GM12878 (cell line): Measurements from ENCODE around the gene SMARCD3. TPM values are rescaled to one million over a fixed set of nuclear protein-coding genes. Genes with fewer than 3 reads are reported as not detected.

Source experiments
- ATAC-seq: fragments of 200-7000 bp; cut with Tn5 transposase; 3 replicates; pipeline ENCODE4 v1.9.1; 2020; ENCODE audit warnings: mild to moderate bottlenecking, moderate library complexity
- BruUV-seq: library from RNA; stranded (reverse); fragments of 400-500 nt; replicated peaks from 2 replicates; lab custom pipeline; 2021; lab: Mats Ljungman, UMichigan
- CTCF ChIA-PET: fragments of 300-600 bp; sonication (Branson Sonifier 250); formaldehyde crosslinking; extraction: SDS; loops from one replicate; lab custom pipeline; 2021; ENCODE audit warnings: inconsistent platforms; lab: Yijun Ruan, JAX
- POLR2A ChIA-PET: fragments of 350-600 bp; formaldehyde crosslinking; extraction: SDS; loops from one replicate; lab custom pipeline; 2021; ENCODE audit warnings: inconsistent platforms; lab: Charles Lee
- RAD21 ChIA-PET: fragments of 300-600 bp; sonication (Branson Sonifier 250); formaldehyde crosslinking; loops from one replicate; lab custom pipeline; 2023; ENCODE audit warnings: antibody characterized with exemption; ENCODE audit not compliant: unreplicated experiment; lab: Charles Lee
- SMC1A ChIA-PET: fragments of 300-600 bp; sonication (Branson Sonifier 250); formaldehyde crosslinking; loops from one replicate; lab custom pipeline; 2023; ENCODE audit not compliant: unreplicated experiment, uncharacterized antibody; lab: Charles Lee
- DNase-seq: peaks from one replicate; pipeline ENCODE4 v3.0.0-alpha.2; 2011; ENCODE audit warnings: low read depth, low spot score
- FAIRE-seq: peaks from 3 replicates; lab custom pipeline; 2011; peaks lifted over from hg19 to GRCh38; lab: Jason Lieb, UNC
- H2AFZ ChIP-seq: 2 replicates; pipeline ENCODE4 v1.6.0; 2011; ENCODE audit warnings: low read depth, low read length, control low read depth; ENCODE audit not compliant: control insufficient read depth
- H3K27ac ChIP-seq: 2 replicates; pipeline ENCODE4 v1.5.1; 2011; ENCODE audit warnings: control low read depth; ENCODE audit not compliant: control insufficient read depth, insufficient read depth
- H3K27me3 ChIP-seq, 2 experiments: replicated peaks in 1 of 2; 2 replicates each; pipeline versions ENCODE4 v1.6.0 to v1.6.1; 2011; ENCODE audit warnings: low read length in 1 of 2; ENCODE audit not compliant: control insufficient read depth in 2 of 2, insufficient read depth in 2 of 2
- H3K36me3 ChIP-seq, 2 experiments: 2 replicates each; pipeline ENCODE4 v1.5.1; 2011; ENCODE audit warnings: low read length in 1 of 2; ENCODE audit not compliant: control insufficient read depth in 2 of 2, insufficient read depth in 2 of 2
- H3K4me1 ChIP-seq: 2 replicates; pipeline ENCODE4 v1.6.1; 2011; ENCODE audit warnings: mild to moderate bottlenecking, low read length, moderate library complexity, mixed read lengths; ENCODE audit not compliant: control insufficient read depth, insufficient read depth
- H3K4me2 ChIP-seq: 2 replicates; pipeline ENCODE4 v1.6.0; 2011; ENCODE audit warnings: control low read depth; ENCODE audit not compliant: control insufficient read depth, insufficient read depth
- H3K4me3 ChIP-seq: fragments of 200-600 bp; sonication (generic); 2 replicates; pipeline ENCODE4 v1.5.1; 2016
- H3K79me2 ChIP-seq: 2 replicates; pipeline ENCODE4 v1.6.0; 2011; ENCODE audit warnings: low read length; ENCODE audit not compliant: control insufficient read depth, insufficient read depth
- H3K9ac ChIP-seq: 2 replicates; pipeline ENCODE4 v1.8.0; 2011; ENCODE audit warnings: low read length, control low read depth, mixed read lengths; ENCODE audit not compliant: control insufficient read depth, insufficient read depth
- H3K9me3 ChIP-seq: replicated peaks from 3 replicates; pipeline ENCODE4 v1.5.1; 2011; ENCODE audit warnings: mild to moderate bottlenecking, low read length; ENCODE audit not compliant: control insufficient read depth, insufficient read depth
- H4K20me1 ChIP-seq: 2 replicates; pipeline ENCODE4 v1.6.0; 2011; ENCODE audit not compliant: control insufficient read depth, insufficient read depth
- ATF7 ChIP-seq: fragments of 450-650 bp; IDR thresholded peaks from 2 replicates; pipeline ENCODE4 v1.6.1; 2016; ENCODE audit warnings: low read depth, mild to moderate bottlenecking
- BRCA1 ChIP-seq: IDR thresholded peaks from 2 replicates; pipeline ENCODE4 v1.6.1; 2011; ENCODE audit warnings: low read depth, low read length, improper control_type of control experiment
- EZH2 ChIP-seq: IDR thresholded peaks from 2 replicates; pipeline ENCODE4 v1.6.1; 2012; ENCODE audit warnings: low read depth, mild to moderate bottlenecking, control low read depth, inconsistent platforms, low read length, borderline replicate concordance; ENCODE audit not compliant: control insufficient read depth
- MEF2A ChIP-seq: IDR thresholded peaks from 2 replicates; pipeline ENCODE4 v1.6.1; 2011; ENCODE audit warnings: low read depth, mild to moderate bottlenecking, low read length, moderate library complexity; ENCODE audit not compliant: insufficient read depth
- NBN ChIP-seq: fragments of 450-650 bp; IDR thresholded peaks from 2 replicates; pipeline ENCODE4 v1.6.1; 2016
- NR2C2 ChIP-seq: IDR thresholded peaks from 2 replicates; pipeline ENCODE4 v1.6.1; 2011; ENCODE audit warnings: borderline replicate concordance, low read depth; ENCODE audit not compliant: control insufficient read depth, insufficient read length
- RELA ChIP-seq: fragments of 450-650 bp; IDR thresholded peaks from 2 replicates; pipeline ENCODE4 v1.8.0; 2014; ENCODE audit warnings: borderline replicate concordance; ENCODE audit not compliant: partially characterized antibody
- SMAD5 ChIP-seq: IDR thresholded peaks from 2 replicates; pipeline ENCODE4 v1.6.1; 2016; ENCODE audit warnings: antibody characterized with exemption, low read depth
- SMC3 ChIP-seq: IDR thresholded peaks from 2 replicates; pipeline ENCODE4 v1.6.1; 2011; ENCODE audit warnings: low read length, improper control_type of control experiment, borderline replicate concordance
- SREBF1 ChIP-seq: IDR thresholded peaks from 2 replicates; pipeline ENCODE4 v1.6.1; 2012; ENCODE audit warnings: mild to moderate bottlenecking, low read length
- SRF ChIP-seq, 2 experiments: IDR thresholded peaks; 2 replicates each; pipeline ENCODE4 v1.6.1; 2011; ENCODE audit warnings: low read depth in 2 of 2, low read length in 2 of 2, mild to moderate bottlenecking in 1 of 2, moderate library complexity in 1 of 2
- SUPT20H ChIP-seq: IDR thresholded peaks from 2 replicates; pipeline ENCODE4 v1.6.1; 2011; ENCODE audit warnings: low read depth, mild to moderate bottlenecking, low read length, moderate library complexity, borderline replicate concordance; ENCODE audit not compliant: control insufficient read depth
- ZNF24 ChIP-seq: fragments of 450-650 bp; IDR thresholded peaks from 2 replicates; pipeline ENCODE4 v1.6.1; 2017; ENCODE audit warnings: antibody characterized with exemption, mild to moderate bottlenecking
- ZZZ3 ChIP-seq: IDR thresholded peaks from 2 replicates; pipeline ENCODE4 v1.6.1; 2011; ENCODE audit warnings: low read depth; ENCODE audit not compliant: control insufficient read depth, insufficient read length
- WGBS: methylation state at CpG from one replicate; pipeline ENCODE4 v1.1.6; 2016; ENCODE audit warnings: low lambda C conversion rate; ENCODE audit not compliant: insufficient replicate concordance, insufficient coverage; ENCODE audit errors: missing lambda C conversion rate; 5-methylcytosine and 5-hydroxymethylcytosine counted together
- in situ Hi-C: fragments of 300-500 bp; cut with MboI; formaldehyde crosslinking; loops from 9 replicates; pipeline ENCODE4 v1.14.3; 2018; ENCODE audit warnings: mixed read lengths
- intact Hi-C: fragments of 100-400 bp; cut with micrococcal nuclease; formaldehyde crosslinking; loops from one replicate; pipeline ENCODE4 v1.14.2; 2022; ENCODE audit not compliant: unreplicated experiment
- polyA plus RNA-seq, 11 experiments: library from polyadenylated mRNA; depleted of rRNA in 4 of 11; unstranded in 6 of 11; stranded (reverse) in 5 of 11; fragments of >200 nt; fragmentation: Nextera tagmentation in 4 of 11; fragmentation: Illumina TruSeq in 1 of 11; extraction: Ambion mirVana in 4 of 11; extraction: Trizol in 1 of 11; gene quantifications; 1 replicate in 1 of 11; 2 replicates in 10 of 11; pipeline versions ENCODE4 v1.2.1 to v1.2.3, GENCODE V29; 2011 to 2016; ENCODE audit warnings: inconsistent platforms in 2 of 11, missing spikeins in 2 of 11, low read depth in 1 of 11
- total RNA-seq, 4 experiments: library from RNA; depleted of rRNA in 3 of 4; stranded (reverse); fragments of >200 nt in 3 of 4; fragmentation: Illumina TruSeq in 1 of 4; extraction: Trizol in 1 of 4; gene quantifications; 2 replicates each; pipeline versions ENCODE4 v1.2.1 to v1.2.3, GENCODE V29; 2013 to 2021
- TF ChIP-seq, protein P1 (sequence below): IDR thresholded peaks from 2 replicates; pipeline ENCODE4 v1.6.1; 2011; ENCODE audit warnings: low read depth, mild to moderate bottlenecking, low read length, moderate library complexity, borderline replicate concordance; ENCODE audit errors: extremely low read depth
- TF ChIP-seq, protein P2 (sequence below): IDR thresholded peaks from 2 replicates; pipeline ENCODE4 v1.6.1; 2011; ENCODE audit warnings: borderline replicate concordance, low read depth, mild to moderate bottlenecking, moderate library complexity, low read length; ENCODE audit not compliant: insufficient read depth, poor library complexity, severe bottlenecking

Gene SMARCD3
- total and polyA plus RNA-seq, 10 of the 15 experiments (the other 5 are each of a cell fraction or from before 2014, with no cell fraction given) = 0.11 to 1.4 (median 0.16) TPM

DNA sequence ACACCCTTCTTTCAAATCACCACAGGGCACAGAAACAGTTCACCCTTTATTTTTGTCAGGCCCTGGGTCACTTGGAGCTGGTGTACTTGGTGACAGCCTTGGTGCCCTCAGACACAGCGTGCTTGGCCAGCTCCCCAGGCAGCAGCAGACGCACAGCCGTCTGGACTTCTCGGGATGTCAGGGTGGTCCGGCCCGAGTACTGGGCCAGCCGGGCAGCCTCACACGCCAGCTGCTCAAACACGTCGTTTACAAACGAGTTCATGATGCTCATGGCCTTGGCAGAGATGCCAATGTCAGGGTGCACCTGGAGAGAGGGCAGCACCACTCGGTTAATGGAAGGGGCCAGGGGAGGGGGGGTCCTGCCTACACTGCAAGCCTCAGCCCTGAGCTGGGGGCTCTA lies 40.7 kb downstream of the SMARCD3 start:
- Histone ChIP-seq H3K4me1 (no peaks in the 10 kb centered on the region), H3K79me2 (no peaks in the 10 kb centered on the region), H4K20me1 (no peaks in the 10 kb centered on the region), H3K27ac (no peak overlapping the region), H2AFZ (no peak overlapping the region), H3K9me3 (no peaks in the 10 kb centered on the region), H3K9ac (no peak overlapping the region), H3K36me3 (no peaks in the 10 kb centered on the region), H3K4me3 (no peak overlapping the region), H3K4me2 (no peak overlapping the region)
- DNase-seq = no peak
- ChIA-PET SMC1A (no interaction called here), CTCF (interaction anchor here (0.8 to 2.0 kb wide), 2 partner anchors 9 to 36 kb away, joined by 3 to 7 read pairs; no protein-coding TSS in a partner anchor)
- 73% methylated on average over 12 of the region's 12 CpGs for WGBS
- no peak for ATAC-seq
- no TSS peak for BruUV-seq
- TF ChIP-seq SUPT20H (no peak), ATF7 (no peak), ZNF24 (no peak), SMAD5 (no peak), SRF (IDR thresholded peaks at IDR 0.05; ENCODE audit: low read depth in 2 of 2, low read length in 2 of 2) (no peak), EZH2 (no peak), SREBF1 (no peak), NR2C2 (no peak), RELA (no peak), BRCA1 (no peak), NBN (no peak), ZZZ3 (no peak), SMC3 (no peak), MEF2A (no peak)
- TF ChIP-seq, protein P1, sequence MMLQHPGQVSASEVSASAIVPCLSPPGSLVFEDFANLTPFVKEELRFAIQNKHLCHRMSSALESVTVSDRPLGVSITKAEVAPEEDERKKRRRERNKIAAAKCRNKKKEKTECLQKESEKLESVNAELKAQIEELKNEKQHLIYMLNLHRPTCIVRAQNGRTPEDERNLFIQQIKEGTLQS = no peak
- TF ChIP-seq, protein P2, sequence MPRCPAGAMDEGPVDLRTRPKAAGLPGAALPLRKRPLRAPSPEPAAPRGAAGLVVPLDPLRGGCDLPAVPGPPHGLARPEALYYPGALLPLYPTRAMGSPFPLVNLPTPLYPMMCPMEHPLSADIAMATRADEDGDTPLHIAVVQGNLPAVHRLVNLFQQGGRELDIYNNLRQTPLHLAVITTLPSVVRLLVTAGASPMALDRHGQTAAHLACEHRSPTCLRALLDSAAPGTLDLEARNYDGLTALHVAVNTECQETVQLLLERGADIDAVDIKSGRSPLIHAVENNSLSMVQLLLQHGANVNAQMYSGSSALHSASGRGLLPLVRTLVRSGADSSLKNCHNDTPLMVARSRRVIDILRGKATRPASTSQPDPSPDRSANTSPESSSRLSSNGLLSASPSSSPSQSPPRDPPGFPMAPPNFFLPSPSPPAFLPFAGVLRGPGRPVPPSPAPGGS = no peak
- TF ChIP-seq, all 136 proteins: peak for 0
- POLR2A ChIA-PET = interaction anchor here (1.5 kb wide), 1 partner anchor 19 kb away, joined by 6 read pairs; the partner anchor contains the start of gene ABCF2
- RAD21 ChIA-PET = no interaction called here
- intact Hi-C loops = no loop called here
- in situ Hi-C loops = no loop called here
- FAIRE-seq = no peak
- peaks cover 1 to 2% of the 10 kb centered on the region in 2 experiments; a peak in 3 of 4 replicates for H3K27me3 ChIP-seq
